HG03565 (cell line): ENCODE measurements around the gene TBC1D7.
A peak's percentile ranks its signal among the peaks of the same experiment; 100 is the strongest.

Source experiments
- ATAC-seq: cut with Tn5 transposase; IDR thresholded peaks from one replicate; pipeline ENCODE4 v1.9.1; 2021; ENCODE audit warnings: mild to moderate bottlenecking, moderate library complexity; ENCODE audit not compliant: unreplicated experiment

The TBC1D7 gene

DNA sequence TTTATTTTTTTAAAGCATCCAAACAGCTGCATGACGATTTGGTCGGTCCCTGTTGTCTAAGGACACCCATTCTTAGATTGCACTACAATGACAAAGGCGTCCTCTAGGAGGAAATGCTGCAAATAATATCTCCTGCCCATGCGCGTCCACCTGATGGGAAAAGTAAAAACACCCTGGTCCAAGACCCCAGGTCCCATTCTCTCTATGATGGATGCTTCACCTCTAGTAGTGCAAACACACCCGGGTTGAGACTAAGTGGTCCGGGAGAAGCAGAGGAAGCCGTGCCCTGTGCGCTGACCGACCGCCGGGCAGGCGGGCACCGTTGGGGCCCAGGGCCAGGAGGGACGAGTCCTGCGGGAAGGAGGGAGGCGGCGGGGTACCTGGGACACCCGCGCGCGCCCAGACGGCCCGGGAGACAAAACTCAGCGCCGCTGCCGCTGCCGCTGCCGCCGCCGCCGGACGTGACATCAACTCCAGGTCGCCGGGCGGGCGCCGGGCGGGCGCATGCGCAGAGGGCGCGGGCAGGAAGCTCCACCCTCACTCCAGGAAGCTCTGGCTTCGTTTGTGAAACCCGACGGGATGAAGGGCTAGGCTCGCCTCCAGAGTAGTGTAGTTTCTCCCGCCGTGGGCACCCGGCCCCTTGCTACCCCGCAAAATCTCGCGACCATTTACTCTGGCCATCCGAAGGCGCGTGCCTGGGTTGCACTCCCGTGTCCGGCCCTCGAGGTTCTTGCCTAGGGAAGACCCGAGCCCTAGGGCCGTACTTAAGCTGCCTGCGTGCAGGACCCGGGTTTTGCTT lies at the start of gene TBC1D7:
Gene TBC1D7 (minus strand): TSS at position 462 of the 799 bp plus-strand sequence. CDS start 1,639 bp downstream, outside the sequence.
- peak; percentile 76 for ATAC-seq

DNA sequence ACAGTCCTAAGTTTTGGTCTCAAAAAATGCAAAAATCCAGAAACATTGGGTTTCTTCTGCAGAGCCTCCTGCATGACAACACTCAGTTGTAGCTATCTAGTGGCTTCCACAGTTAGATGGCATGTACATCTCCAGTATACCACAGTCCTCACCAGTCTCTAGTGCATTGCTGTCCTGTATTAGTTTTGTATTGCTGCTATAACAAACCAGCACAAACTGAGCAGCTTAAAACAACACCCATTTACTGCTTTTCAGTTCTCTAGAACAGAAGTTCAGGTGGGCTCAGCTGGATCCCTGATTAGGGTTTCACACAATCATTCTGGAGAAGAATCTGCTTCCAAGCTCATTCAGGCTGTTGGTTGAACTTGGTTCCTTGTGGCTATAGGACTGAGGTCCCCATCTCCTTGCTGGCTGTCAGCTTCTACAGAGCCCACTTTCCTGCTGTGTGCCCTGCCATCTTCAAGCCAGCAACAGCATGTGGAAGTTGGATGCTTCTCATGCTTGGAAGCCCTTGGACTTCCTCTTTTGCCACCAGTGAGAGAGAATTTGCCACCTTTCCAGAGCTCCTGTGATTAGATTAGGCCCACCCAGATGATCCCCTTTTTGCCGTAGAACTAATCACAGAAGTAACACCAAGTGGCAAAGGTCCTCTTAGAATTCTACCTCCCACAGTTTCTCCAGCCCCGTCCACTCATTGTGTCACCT lies 48.9 kb upstream of the TBC1D7 start:
- ATAC-seq = no peak

DNA sequence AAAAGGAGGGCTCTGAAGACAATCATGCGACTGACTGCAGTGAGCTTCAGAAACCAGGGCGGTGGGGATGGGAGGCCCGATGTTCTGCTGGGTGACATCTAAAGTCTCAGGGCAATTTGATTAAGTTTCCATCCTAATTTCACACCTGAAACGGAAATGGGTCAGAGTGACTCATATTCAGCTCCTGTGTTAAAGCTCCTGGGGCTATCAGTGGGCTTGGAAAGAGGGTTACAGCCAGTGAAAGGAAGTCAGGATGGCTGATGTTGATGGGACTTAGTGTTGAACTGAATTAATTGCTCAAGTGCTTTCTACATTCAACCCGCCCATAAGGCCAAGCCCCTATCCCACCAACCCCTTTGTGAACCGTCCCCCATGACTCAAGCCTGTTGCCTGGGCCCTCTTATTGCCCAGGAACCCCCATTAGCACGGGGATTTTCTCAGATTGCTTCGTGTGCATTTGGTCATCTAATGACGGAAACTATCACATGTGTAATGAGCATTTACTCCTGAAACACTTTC lies 47.1 kb upstream of the TBC1D7 start:
- peak; percentile 66 for ATAC-seq

DNA sequence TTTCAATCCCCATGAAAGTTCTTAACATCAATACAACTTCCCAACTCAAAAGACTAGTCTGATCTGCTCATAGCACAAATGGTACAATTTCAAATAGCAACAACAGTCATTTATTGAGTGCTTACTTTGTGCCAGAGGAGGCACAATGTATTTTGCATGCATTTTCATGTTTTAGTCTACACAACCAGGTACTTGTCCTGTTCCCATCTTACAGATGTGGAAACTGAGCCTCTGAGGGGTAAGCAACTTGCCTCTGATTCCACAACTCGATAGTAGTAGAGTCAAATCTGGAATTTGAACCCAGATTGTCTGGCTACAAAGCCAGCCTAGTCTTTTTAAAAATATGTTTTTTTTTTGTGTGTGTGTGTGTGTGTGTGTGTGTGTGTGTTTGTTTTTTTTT lies 45.6 kb upstream of the TBC1D7 start:
- ATAC-seq = no peak

DNA sequence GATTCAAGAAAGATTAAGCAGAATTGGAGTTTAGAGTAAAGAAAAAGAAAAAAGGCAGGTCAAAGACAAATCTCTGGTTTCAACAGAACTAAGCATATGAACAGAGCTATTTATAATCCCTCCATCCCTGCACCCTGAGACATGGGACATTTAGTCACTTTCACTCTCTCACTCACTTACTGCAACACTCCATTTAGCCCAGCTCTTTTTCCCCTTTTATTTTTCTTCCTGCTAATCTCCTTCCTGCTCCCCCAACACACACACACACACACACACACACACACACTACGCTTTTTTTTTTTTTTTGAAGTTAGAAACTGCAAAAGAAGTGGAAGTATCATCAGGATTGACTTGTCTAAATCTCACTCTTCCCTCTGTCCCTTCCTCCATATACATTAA lies 45.1 kb upstream of the TBC1D7 start:
- ATAC-seq = no peak

DNA sequence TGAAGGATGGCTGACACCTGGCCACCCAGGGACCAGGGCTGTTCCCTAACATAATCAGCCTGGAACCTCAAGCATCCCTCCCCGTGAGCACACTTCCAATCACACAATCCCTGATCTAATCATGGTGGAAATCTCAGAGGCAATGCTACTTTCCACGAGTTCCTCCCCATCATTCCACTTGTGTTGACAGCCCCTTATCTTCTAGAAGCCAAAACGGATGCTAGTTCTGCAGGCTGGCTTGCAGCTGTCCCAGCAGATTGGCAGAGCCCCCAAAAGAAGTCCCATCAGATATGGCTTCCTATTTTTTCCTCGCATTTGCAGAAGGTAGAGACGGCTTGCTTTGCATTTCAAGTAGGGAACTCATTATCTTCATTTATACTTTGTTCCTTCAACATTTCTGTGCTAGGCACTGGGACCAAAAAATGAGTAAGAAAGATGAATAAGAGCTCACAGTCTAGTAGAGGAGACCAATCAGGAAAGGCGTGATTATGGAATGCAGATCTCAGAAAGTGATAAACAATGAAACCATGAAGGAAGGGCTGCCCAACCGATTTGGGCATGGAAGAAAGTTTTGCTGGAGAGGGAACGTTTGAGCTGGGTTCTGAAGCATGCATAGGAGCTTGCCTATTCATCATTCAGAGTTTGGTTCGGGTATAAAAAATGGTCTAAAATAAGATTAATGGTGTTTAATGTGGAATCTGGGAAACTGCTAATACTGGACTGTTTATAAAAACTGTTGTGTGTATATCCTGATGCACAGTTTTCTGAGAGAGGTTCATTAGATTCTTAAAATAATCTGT lies 44.6 kb upstream of the TBC1D7 start:
- no peak for ATAC-seq

DNA sequence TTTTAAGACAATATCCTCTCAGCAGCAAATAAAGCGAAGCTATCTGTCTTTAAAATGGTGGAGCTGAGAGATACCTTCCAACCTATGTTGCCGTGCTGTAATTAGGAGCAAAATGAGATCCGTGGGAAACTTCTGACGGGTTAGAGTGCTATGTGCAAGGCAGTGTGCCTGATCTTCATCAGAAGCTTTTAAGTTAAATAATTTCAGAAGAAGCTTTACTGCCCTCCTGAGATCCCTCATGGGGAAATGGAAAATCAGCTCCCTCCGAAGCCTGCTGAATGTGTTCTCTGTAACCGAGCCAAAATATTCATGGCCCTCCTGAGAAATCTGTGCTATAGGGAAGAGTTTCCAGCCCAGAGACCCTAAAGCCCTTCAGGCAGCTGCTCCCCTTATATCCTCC lies 43.7 kb upstream of the TBC1D7 start:
- no peak for ATAC-seq

DNA sequence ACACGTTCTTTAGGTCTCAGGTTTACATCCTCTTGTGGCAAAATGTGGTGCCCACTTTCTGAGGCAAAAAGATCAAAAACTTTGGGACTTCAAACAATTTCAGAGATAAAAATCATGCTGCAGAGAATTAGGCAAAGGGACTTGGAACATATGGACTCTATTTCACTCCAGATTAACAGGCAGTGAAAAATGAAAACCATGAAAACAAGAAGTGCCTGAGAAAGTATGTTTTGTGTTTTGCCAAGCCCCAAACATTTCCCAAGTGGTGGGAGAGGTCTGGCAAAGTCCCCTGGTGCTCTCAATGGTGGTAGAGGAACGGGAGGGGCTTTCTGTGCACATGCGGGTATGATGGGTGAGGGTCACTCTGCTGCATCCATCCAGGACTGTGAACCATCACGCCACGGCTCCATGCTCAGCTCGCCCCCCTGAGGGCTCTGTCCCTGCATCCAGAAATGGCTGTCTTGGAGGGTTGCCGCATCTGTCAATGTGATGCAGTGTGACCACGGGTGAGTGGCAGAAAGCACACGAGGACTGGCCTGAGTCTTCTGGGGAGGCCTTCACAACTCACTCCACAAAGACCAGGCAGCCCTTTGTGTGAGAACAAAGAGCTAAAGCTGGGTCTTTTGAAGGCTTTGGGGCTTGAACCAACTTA lies 43.2 kb upstream of the TBC1D7 start:
- no peak for ATAC-seq

DNA sequence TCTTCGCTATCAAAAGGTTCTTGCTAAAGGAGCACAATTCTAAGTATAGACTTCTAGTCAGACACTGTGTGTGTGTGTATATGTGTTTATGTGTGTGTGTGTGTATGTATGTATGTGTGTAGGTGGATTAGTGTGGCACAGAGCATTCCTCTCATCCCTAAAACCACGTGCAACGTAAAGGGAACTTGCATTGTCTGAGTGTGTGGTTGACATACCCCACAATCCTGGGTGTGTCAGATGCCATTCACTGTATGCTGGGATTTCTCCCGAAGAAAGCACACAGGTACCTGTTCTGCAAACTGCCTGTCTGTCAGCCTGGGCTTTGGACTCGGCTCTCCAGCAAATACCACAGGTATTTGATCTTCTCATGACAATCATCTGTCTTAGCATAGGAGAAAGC lies 42.3 kb upstream of the TBC1D7 start:
- no peak for ATAC-seq

DNA sequence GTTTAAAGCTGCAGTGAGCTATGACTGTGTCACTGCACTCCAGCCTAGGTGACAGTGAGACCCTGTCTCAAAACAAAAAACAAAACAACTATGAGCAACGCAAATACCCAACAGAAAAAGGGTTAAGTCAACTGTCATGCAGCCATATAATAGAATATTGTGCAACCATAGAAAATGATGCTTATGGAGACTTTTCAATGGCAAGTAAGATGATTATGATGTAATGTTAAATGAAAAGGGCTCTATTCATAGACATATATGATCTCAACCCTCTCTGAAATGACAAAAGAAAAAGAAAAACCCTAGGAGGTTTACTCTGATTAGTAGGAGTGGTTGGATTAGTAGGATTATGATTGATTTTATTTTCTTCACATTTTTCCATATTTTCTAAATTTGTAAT lies 41.3 kb upstream of the TBC1D7 start:
- no peak for ATAC-seq

DNA sequence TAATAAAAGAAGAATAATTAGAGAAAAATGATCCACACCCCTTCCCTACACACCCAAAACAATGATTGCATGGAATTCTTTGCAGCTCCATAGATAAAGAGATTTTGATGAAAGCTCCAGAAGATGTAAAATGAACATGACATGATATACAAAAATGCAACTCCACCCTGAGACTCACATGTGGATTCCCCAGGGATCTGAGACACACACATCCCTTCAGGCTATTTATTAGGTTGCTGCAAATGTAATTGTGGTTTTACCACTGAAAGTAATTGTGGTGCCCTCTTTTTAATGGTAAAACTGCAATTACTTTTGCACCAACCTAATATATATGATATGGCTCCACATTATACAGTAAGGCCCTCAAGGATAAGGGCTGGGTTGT lies 40.4 kb upstream of the TBC1D7 start:
- no peak for ATAC-seq

DNA sequence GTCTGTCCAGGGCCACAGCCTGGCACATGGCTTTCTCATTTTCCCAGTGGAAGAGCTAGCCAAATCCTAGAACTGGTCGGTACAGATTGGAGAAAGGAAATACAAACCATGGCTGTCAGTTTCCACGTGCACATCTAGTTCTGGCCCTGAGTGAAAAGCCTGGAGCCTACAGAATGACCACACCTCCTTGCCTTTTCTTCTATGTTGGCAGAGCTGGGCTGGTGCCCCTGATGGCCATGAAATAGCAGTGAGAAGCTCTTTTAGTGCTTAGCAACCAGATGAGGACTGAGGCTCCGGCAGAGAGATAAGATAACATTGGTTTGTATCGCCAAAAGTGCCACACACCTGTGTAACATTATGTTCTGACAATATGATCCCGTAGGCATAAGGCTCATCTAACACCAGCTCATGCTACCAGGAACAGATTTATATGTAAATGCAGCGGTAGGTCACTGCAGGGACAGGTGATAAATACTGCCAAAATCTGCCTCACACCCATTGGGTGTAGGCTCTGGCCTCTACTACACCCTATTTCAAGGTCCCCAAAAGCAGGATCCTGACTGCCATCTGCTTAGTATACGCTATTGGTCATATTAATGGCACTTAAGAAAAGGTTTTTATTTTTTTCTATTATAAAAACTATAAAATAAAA lies 39.9 kb upstream of the TBC1D7 start:
- ATAC-seq = no peak

DNA sequence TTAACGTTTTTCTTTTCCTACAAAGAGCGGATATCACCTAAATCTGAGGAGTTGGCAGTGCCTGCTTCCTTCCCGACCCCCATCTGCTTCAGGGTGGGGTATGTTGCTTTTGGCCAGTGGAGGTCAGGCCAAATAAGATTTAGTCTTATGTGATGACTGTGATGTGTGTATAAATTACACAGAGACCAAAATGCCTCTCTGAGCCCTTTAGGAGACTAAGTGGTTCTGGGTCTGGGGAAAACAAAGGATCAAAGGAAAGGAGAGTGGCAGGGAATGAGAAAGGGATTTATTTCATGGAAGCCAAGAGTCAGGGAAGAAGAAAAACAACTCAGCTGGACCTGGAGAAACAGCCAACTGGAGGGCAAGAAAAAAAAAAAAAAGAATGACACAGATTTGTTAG lies 39.1 kb upstream of the TBC1D7 start:
- ATAC-seq = no peak

DNA sequence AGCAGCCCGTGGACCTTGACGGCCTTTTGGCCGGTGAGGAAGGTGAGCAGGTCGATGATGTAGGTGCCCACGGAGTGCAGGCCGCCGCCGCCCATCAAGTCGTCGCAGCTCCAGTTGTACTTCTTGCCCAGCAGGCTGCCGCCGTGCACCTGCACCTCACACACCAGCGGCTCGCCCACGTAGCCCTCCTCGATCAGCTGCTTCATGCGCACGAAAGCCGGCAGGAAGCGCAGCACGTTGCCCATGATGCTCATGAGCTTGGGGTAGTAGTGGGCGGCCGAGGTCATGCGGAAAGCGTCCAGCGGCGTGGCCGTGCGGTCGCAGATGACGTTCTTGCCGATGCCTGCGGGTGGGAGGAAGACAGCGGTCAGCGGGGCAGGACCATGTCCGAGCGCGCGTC lies 37.0 kb upstream of the TBC1D7 start:
- no peak for ATAC-seq

DNA sequence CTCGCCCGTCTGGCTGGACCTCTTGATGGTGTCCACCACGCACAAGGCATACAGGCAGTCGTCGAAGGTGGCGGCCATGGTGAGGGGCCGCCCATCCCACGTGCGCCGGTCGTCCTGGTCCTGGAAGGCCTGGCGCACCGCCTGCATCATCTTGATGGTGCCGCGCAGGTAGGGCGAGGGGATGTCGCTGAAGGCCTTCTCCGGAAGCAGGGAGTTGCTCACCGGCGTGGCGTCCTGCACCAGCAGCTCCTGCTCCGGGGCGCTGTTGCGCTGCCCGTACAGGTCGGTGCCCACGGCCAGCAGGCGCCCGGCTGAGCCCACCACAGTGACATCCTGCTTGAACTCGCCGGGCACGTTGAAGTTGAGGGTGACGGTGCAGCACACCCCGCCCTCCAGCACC lies 36.5 kb upstream of the TBC1D7 start:
- ATAC-seq = no peak

DNA sequence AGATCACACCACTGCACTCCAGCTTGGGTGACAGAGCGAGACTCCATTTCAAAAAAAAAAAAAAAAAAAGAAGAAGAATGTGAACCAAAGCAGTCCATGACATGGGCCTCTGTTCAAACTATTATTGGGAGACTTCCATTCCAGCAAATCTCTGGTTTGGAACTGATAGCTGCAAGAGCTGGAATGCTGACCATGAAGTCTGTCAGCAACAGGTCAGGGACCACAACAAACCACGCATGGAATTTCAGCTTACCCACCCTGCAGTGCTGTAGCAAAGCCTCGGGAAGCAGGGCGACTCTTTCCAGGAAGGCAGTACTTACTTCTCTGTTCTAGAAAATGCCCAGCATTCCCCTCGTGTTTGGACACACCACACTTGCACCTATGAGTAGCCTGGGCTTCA lies 34.1 kb upstream of the TBC1D7 start:
- no peak for ATAC-seq

DNA sequence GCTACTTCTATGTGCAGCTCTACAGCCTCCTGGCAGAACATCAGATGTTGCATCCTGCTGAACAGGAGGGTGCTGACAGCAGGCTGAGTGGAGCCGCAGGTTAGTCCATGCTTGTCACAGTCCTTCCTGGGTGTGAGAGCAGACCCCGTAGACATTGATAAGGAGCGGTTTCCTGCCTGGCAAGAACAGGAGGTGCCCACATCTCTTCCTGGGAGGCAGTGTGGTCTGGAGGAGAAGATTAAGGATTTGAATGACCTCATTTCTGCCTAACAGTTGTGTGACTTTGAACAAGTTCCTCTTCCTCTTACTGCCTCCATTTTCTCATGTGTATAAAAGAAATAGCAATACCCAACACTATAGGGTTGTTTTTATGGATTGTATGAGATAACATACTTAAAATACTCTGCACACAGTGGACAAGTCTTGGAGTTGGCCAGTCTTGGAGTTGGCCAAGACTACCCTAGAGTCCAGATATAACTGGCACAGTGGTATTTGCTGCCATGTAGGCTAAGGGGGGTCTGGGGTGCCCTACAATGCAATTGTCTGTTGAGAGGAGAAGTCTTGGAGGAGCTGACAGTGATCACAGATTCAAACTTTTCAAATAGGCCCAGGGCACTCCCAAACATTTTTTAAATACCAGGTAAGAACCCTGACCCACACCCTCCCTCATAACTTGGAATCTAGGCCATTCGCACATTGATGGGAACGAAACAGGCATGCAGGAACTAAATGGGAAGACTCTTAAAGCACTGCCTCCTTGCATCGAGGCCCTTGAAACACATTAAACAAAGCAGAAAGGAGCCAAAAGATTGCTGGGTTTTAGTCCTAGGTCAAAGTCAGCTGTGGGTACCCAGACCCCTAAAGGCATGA lies 32.6 kb upstream of the TBC1D7 start:
- no peak for ATAC-seq

DNA sequence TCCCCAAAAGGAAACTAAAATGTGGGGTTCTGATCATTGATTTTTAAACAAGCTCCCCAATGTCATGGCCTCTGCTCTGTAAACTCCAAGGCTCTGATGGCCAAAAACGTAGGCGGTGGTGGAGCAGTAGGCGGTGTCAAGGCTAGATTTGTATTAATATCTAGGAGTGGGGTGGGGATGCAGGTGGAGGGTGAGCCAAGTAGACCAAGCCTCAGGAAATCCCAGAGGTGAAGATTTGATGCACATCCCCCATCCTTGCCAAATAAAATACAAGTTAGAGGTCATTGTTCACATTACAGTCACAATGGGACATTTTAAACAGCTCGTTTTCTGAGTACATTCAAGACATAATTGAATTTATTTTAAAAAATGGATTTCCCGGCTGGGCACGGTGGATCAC lies 30.9 kb upstream of the TBC1D7 start:
- no peak for ATAC-seq

DNA sequence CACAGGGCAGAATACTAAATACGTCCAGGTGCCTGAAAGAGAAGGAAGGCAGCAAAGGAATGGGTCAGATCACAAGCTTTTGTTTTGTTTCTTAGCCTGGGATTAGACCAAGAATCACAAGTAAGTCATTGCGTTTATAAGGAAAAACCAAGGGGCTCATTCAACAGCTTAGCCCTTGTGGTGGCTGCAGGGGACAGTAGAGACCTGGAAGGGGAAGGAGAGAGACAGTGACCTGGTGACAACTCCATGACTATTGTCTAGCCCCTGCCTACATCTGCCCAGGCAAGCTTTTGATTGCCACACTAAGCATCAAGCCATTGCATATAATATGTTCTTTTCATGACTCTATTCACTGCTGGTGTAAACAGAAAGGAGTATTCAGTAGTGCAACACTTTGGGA lies 30.2 kb upstream of the TBC1D7 start:
- ATAC-seq = no peak
